ENCODE data around the gene TSPAN15.

DNA sequence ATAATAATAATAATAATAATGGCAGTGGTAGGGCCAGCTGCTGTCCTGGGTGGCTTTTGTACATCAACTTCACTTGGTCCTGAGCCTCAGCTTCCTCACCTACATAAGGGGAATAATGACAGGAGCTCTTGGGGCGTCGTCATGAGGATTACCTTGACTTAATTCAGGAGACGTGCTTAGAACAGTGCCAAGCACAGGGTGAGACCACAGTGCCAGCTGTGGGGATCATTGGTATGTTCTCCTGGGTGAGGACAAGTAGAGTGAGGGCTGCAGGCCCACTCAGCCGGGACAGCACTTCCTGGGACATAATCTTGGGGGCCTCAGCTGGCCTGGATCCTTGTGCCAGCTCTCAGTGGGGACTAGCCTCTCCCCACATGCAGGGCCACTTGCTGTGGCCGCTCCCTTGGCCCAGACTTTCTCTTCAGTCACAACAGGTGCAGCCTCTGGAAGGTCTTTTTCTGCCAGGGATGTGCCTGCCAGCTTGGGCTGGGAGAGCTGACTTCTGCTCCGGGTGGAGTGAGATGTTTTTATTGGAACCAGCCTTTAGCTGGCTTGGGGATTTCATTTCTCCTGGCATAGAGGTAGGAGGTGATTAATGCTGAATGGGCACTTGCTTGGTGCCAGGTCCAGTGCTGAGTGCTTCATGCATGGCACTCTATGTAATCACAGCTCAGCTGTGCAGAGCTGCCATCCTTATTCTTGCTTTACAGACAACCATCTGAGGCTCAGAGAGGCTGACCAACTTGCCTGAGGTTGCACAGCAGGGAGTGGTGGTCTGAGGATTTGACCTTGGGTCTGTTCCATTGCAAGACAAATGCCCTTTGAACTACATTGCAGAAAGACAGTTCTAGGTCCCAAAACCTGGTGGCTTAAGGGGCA is 45.3 kb downstream of the TSPAN15 start:
- TF ChIP-seq, protein P1, sequence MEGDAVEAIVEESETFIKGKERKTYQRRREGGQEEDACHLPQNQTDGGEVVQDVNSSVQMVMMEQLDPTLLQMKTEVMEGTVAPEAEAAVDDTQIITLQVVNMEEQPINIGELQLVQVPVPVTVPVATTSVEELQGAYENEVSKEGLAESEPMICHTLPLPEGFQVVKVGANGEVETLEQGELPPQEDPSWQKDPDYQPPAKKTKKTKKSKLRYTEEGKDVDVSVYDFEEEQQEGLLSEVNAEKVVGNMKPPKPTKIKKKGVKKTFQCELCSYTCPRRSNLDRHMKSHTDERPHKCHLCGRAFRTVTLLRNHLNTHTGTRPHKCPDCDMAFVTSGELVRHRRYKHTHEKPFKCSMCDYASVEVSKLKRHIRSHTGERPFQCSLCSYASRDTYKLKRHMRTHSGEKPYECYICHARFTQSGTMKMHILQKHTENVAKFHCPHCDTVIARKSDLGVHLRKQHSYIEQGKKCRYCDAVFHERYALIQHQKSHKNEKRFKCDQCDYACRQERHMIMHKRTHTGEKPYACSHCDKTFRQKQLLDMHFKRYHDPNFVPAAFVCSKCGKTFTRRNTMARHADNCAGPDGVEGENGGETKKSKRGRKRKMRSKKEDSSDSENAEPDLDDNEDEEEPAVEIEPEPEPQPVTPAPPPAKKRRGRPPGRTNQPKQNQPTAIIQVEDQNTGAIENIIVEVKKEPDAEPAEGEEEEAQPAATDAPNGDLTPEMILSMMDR (IDR thresholded peaks at IDR 0.05), result no peak
- TF ChIP-seq ZFX (IDR thresholded peaks at IDR 0.05; ENCODE audit: borderline replicate concordance), result no peak

All from 22Rv1 (cell line).